HG03575 (cell line): ENCODE results near the gene PDRG1.
A peak's percentile ranks its signal among the peaks of the same experiment; 100 is the strongest.

Experiments
- ATAC-seq: cut with Tn5 transposase; IDR thresholded peaks from one replicate; pipeline ENCODE4 v1.9.1; 2021; ENCODE audit not compliant: unreplicated experiment, insufficient number of reproducible peaks, low FRiP score; ENCODE audit errors: extremely low read depth

Gene PDRG1

GRCh38 chr20:31915491-31916280, 36.2 kb downstream of the PDRG1 start:
- ATAC-seq: no peak

- no peak for ATAC-seq
These were observed 37.7 kb downstream of the PDRG1 start for GRCh38 chr20:31914170-31914569.

- no peak for ATAC-seq
These were observed 38.3 kb downstream of the PDRG1 start for GRCh38 chr20:31913431-31914157.

GRCh38 chr20:31910071-31910803, 41.6 kb downstream of the PDRG1 start:
- no peak for ATAC-seq

- no peak for ATAC-seq
These were observed 42.4 kb downstream of the PDRG1 start for GRCh38 chr20:31909253-31910070.

GRCh38 chr20:31908424-31908823, 43.4 kb downstream of the PDRG1 start:
- no peak for ATAC-seq

GRCh38 chr20:31908016-31908415, 43.8 kb downstream of the PDRG1 start:
- no peak for ATAC-seq

GRCh38 chr20:31907046-31907445, 44.8 kb downstream of the PDRG1 start:
- no peak for ATAC-seq

GRCh38 chr20:31906001-31906400, 45.8 kb downstream of the PDRG1 start:
- ATAC-seq: no peak

GRCh38 chr20:31903627-31904386, 48.0 kb downstream of the PDRG1 start:
- no peak for ATAC-seq

GRCh38 chr20:31901615-31902014, 50.2 kb downstream of the PDRG1 start:
- ATAC-seq: no peak

- ATAC-seq: no peak
These were observed 54.3 kb downstream of the PDRG1 start for GRCh38 chr20:31897541-31897940.

GRCh38 chr20:31896049-31896448, 55.8 kb downstream of the PDRG1 start:
- no peak for ATAC-seq

- ATAC-seq: peak; percentile 84
These were observed 56.7 kb downstream of the PDRG1 start for GRCh38 chr20:31894980-31895675.
